Measurements from ENCODE around the gene ANO2.
A peak's percentile ranks its signal among the peaks of the same experiment; 100 is the strongest.
"Not testable (repeated sequence)": the region's sequence is repeated elsewhere in the genome, so short reads cannot be mapped to it uniquely, and the experiment has no call there.

ANO2 gene

DNA sequence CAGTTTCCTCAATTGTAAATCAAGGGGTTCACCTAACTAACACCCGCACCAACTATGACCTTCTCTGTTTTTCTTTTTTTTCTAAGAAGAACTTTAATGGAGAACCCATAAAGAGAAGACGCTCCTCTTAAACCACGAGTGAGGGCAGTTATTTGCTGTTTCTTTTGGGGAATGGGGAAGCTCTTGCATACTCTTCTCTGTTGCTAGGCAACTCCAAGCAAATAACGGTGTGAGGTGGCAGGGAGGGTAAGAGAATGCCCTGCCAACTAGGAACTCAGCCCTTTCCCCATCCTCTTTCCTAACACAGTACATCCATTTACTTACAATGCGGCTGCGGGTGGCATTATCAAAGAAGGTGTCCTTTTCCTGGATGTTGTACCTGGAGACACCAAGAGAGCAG lies 114.9 kb downstream of the ANO2 start:
- DNase-seq (ENCODE audit: low read depth in 2 of 3, low spot score in 1 of 3), result no peak

DNA sequence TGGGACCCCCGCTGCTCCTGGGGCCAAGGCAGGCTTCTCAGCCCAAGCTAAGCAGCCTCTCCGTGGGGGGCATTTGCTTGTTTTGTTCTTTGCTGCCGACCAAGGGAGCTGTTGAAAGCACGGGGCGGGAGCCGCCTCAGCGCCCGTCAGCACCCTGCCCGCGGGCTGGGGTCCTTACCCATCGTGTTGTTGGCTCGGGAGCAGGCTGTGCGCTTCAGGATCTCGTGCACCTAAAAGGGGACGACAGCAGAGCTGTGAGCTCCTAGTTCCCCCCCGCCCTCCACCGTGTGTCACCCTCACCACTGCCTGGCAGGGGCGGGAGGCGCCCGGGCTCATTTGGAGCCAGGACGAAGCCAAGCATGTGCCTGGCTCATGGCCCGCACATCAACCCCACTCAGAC lies 117.5 kb downstream of the ANO2 start:
- DNase-seq (ENCODE audit: low read depth in 2 of 3, low spot score in 1 of 3), result no peak

DNA sequence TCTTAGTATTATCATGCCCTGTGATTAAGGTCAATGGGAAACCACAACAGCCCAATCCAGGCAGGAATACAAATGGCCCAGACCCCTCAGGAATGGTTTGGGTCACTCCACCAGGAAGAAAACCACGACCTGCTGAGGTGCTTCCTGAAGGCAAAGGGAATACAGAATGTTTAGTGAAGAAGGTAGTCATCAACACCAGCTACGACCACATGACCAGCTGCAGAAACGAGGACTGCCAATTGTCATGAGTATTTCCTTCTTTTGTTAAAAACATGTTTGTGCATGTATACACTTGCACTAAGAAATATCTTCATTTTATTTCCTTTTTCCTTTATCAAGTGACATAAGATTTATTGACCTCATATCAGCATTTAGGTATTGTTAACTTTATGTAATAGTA lies 119.3 kb downstream of the ANO2 start:
- DNase-seq (ENCODE audit: low read depth in 2 of 3, low spot score in 1 of 3), result not testable (repeated sequence)

DNA sequence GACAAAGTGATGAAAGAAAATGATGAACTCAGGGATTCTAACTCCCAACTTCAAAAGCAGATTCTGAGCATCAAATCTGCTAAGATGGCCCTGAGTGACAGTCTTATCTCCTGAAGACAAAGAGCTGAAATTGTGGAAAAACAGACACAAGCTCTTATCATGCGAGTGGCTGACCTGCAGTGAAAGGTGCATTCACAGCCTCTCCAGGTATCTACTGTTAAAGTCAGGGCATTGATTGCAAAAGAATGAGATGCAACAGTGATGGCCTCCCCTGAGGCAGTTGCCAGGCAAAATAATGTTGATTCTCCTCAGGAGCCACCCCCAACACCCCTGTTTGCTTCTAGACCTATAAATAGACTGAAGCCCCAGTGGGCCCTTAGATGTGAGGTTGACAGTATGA lies 126.2 kb downstream of the ANO2 start:
- not testable (repeated sequence) for DNase-seq (ENCODE audit: low read depth in 2 of 3, low spot score in 1 of 3)

DNA sequence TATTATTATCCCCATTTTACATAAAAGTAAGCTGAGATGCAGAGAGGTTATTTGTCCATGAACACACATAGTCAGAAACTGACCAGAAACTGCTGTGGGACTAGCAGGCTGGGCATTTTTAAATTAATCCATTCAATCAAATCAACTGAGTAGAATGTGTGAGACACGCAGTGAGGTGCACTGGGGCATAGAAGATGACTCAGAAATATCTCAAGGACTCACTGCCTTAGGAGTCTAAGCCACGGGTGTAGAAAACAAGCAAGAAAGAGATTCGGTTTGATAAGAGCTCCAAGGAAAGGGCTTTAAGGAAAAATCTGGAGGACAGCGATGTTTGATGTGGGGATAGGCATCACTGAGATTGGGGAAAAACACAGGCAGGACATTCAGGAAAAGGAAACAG lies 127.8 kb downstream of the ANO2 start:
- no peak for DNase-seq (ENCODE audit: low read depth in 2 of 3, low spot score in 1 of 3)

DNA sequence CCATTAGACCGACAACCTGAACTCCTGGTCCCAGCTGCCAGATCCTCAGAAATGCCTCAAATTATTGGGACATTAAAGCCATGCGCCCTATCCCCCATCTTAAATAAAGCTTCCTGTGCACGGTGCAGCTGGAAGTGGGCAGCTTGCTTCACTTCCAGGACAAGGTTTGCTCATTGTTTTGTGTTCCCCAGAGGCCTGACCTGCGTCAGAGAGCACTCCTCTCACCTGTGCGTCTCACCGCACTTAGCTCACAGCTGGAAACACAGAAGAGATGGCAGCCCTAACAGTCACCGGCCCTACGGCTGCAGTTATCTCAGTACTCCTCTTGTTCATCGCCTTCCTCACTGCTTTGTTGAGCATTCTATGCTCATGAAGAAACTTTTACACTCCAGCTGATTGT lies 135.5 kb downstream of the ANO2 start:
- DNase-seq (ENCODE audit: low read depth in 2 of 3, low spot score in 1 of 3), result no peak

DNA sequence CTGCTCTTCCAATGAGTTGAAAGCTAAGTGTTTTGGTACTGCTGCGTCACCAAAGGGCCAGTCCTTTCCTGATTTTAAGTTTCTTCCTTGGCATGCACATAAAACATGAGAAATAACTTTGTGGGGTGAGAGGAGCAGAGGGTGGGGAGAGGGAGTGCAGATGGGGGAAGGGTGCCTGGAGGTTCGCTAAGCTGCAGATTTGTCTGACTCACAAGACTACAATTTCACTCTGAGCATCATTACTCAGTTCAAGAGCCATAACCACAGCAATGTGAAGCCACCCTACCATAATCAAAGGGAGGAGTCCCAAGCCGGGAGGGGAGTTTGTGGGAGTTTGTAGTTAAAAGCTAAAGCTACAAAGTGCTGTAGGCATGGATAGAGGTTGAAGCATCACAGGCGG lies 136.1 kb downstream of the ANO2 start:
- DNase-seq (ENCODE audit: low read depth in 2 of 3, low spot score in 1 of 3), result no peak

DNA sequence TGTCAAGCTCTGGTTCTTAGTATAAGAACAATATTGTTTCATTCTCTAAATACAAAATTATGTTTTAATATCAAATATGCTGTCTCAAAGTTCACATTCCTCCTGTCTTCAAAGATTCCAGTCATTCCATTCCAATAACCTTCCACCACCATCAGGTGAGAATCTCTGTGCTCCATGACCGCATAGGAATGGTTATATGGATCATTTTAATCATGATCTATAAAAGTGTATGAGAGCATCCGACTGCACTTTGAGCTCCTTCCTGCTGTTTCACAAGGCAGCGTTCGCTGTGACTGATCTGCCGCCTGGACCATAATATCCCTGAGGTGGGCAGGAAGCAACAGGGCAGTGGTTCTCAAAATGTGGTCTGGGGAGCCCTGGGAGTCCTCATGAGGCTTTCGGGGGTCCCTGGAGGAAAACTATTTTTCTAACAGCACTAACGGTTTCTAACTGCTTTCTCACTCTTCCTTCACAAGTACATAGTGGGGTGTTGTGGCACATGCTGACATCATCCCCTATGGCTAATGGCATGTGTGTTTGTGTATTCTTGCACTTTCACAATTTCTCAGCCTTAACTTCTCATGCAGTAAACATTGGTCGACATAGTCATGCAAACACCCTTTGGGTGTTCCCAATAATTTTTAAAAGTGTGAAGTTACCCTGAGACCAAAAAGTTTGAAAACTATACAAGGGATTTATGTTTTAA lies 137.4 kb downstream of the ANO2 start:
- no peak for DNase-seq (ENCODE audit: low read depth in 2 of 3, low spot score in 1 of 3)

DNA sequence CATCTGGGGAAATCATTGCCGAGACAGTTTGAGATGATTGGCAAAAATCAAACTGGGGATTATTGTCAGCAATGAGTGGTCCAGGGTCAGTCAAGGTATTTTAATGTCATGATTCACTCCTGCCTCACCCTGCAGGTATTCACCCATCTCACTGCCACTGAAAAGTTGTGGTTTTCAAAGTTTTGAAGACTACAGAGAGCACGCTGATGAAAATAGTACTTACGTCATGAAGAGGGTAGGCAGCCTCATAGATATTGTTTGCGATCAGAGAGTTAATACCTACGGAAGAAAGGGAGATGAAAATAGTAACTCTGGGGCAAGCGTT lies 138.0 kb downstream of the ANO2 start:
- DNase-seq (ENCODE audit: low read depth in 2 of 3, low spot score in 1 of 3), result no peak

DNA sequence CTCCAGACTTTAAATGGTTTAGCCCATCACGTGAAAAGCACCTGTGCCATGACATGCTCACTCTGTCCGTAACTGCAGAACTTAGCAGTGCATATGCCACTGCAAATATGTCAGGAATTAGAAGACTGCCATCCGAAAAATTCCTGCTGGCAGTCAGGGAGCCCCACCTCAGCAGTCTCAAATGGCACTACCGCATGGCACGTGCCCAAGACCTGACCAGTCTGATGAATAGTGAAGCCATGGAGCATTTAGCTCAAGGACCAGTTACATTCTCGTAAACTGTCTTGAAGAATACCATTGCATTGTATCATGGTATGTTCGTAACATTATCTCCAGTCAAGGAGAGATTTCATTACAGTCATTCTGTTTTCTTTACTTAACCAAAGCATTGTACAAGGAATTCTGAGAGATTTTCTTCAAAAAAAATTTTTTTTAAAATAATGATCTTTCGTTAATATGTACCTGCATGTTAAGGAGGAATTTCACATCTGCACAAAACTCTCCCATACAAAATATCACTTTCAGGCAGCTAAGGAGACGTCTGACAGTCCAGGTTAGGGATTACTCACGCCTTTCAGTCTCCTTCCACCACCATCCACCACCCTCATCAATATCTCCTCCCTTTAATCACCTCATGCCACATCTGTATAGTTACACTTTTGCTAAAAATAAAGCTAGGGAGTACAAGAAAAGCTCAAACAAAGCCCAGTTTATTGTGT lies 138.5 kb downstream of the ANO2 start:
- no peak for DNase-seq (ENCODE audit: low read depth in 2 of 3, low spot score in 1 of 3)

DNA sequence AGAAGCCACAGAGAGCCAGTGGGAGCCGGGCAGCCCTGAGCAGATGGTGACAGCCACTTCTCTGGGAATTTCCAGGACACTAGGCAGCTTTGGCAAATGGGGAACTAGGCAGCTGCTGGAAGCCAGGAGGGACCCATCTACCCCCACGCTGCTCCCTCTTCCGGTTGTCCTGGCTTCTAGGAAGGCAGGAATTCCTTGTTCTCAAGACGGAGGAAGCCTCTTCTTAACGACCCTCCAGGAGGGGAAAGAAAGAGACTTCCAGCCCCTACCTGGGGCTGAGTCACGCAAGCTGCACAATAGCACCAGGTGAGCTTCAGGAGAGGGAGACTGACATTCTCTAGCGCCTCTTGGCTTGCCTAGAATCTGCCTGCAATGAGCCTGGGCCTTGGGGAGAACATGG lies 141.5 kb downstream of the ANO2 start:
- no peak for DNase-seq (ENCODE audit: low read depth in 2 of 3, low spot score in 1 of 3)

DNA sequence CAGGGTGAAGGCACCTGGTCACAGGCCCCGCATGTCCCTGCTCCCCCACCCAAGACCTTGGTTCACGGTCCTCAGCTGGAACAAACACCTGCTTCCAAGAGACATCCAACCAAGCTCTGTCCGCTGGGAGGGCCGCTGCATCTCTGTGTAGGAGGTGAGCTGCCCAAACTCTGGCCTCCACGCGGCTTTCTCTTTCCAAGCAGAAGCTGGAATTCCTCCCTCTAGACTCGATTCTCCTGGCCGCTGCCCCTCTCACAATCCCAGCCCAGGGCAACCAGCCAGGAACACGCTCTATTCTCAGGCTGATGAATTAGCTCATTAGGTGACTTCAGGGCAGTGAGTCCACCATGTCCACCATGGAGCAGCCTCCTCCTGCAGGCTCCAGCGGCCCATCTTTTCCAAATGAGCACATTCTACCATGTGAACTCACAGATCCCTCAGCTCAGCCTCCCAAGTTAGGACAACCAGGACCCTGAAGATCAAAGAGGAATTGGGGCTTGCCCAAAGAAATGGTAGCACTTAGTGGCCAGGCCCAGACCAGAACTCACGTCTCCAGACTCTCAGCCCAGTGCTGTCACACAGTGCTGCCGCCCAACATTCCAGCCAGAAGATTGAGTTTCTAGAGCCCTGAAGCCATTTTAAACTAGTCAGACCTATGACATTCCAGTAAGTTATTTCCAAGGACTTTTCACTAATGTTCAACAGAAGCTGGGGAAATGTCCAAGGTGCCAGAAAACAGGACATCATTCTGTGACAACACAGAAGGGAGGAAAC lies 146.6 kb downstream of the ANO2 start:
- no peak for DNase-seq (ENCODE audit: low read depth in 2 of 3, low spot score in 1 of 3)

DNA sequence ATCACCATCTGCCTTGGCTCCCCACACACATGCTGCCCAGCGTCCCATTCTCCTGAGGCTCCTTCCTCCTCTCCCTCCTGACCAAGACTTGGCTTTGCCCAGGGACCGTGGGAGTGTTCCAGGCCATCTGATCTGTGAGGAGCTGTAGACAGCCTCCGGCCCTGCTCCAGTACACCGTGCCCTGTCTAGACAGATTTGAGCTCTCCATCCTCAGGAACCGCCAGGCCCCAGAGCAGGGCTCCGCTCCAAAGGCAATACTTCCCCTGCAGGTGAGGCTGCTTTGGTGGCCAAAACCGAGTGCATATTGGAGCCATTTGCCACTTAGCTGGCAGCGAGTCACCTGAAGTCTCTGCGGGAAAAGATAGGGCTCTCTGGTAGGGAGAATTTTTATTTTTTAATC lies 147.4 kb downstream of the ANO2 start:
- DNase-seq (ENCODE audit: low read depth in 2 of 3, low spot score in 1 of 3), result no peak

DNA sequence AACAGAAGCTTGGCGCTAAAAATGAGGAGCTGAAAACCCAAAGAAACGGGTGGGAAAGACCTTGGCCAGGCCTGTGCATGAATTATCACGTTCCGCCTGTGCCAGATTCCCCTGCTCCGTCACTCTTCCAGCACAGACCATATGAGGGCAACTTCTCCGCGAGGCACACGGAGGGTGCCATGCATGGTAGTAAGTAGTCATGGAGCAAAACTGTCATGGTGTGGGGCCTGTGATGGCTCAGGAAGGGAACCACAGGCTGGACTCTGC lies 148.2 kb downstream of the ANO2 start:
- DNase-seq (ENCODE audit: low read depth in 2 of 3, low spot score in 1 of 3), result no peak

DNA sequence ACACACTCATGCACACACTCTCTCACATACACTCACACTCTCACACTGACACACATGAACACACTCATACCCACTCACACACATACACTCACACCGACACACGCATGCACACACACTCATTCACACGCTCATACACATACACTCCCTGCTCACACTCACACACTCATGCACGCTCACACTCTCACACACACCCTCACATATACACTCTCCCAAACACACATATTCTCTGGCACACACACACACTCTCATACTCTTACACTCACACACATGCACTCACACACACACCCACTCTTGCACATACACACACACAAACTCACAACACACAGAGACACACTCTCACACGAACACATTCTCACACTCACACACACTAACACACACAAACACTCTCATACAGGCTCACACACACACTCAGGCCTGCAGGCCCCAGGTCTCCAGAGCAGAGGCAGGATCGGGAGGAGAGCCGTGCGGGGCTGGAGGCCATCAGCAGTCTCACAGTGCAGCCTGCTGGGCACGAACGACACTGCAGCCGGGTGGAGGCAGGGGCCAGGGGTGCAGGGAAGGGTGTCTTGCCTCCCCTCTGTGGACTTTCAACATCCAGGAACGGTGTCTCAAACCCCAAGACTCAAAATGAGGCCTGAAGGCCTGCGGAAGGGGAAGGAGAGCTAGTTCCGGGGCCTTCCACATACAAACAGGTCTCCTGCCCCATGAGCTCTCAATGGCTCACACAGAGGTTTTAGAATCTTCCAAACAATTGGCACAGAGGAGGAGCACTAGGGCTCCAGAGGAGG lies 148.7 kb downstream of the ANO2 start:
- peak in 2 of 3 donors; percentile 2 to 8 for DNase-seq (ENCODE audit: low read depth in 2 of 3, low spot score in 1 of 3)

DNA sequence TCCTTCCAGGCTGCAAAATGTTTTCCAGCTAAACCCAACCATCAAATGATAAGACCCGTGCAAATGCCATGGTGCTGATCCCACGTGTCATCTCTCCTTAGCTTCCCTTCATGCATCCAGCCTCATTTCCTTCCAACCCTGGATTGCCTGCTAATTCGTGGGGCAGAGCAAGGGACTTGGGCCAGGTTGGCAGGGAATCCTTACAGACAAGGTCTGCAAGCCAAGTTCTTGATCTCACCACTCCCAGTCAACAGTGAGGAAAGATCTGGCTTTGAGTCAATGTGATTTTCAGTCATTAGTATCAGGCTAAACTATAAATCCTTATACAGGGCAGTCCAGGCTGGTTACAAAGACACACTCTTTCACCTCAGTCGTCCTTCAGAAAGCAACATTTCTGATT lies 150.9 kb downstream of the ANO2 start:
- DNase-seq (ENCODE audit: low read depth in 2 of 3, low spot score in 1 of 3), result no peak

DNA sequence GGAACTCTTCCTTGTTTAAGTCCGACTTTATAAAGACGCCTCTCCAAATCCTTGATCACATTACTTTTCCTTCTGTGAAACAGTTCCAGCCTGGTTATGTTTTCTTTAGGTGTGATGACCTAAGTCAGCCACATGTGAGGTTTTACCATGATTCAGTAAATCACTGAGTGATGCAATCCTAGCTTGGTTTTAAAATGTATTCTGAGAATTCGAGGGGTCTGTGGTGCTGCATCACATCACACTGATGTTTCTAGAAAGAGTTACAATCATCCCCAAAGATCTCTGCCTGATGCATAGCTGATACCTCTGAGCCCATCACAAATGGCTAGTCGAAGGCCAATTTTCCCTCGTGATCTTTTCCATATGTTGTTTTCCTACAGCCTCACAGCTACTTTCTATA lies 152.7 kb downstream of the ANO2 start:
- DNase-seq (ENCODE audit: low read depth in 2 of 3, low spot score in 1 of 3), result no peak

DNA sequence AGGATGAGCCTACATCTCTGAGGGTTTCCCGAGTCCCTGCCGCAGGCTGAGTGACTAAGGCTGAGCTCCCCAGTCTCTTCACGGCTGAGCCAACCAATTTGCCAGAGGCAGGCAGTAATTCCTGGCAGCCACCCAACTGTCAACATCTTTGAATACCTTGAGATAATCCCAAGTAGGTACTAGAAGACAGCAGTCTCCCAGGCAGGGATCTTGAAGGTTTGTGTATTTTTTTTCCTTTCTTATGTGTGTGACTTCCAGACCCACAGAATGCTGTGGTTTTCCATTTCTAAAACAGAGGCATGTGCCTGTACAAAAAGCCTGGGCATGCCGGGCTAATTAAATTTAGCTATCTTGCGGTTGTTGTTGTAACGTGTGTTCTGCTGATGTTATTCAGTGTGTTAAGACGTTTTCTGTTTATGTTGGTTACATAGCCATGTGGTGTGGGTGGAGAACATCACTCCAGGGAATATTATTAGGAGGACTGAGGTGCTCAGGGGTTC lies 155.5 kb downstream of the ANO2 start:
- no peak for DNase-seq (ENCODE audit: low read depth in 2 of 3, low spot score in 1 of 3)

DNA sequence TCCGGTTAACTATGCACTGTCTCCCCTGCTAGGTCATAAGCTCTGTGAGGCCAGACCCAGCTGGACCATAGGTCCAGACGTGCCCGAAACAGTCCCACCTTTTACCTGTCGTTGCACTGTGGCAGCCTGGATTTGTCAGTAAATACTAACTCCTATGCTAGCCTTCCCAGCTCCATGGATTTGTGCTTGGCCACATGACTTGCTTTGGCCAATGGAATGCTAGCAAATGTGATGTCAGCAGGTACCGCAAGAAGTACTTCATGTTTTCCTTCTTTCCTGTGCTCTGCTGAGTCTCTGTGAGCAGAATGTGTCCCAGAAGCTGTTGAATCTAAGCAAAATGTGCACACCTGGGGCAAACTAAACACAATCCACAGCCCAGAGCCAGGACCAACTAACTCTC lies 157.2 kb downstream of the ANO2 start:
- no peak for DNase-seq (ENCODE audit: low read depth in 2 of 3, low spot score in 1 of 3)

DNA sequence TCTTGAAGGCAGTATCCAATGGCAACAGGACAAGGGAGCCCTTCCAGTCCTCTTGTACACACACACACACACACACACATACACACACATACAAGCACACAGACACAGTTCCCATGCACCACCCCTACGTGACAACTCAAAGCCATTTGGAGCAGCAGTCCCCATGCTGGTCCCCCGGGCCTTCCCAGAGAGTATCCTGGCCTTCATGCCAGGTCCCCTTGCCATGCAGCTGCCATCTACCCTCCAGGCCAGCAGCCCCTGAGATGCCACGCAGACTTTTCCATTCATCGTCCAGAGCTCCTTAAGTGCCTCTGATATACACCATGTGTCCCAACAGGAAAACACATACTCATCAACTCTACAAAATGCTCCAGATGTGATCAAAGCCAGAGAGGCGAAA lies 159.5 kb downstream of the ANO2 start:
- DNase-seq (ENCODE audit: low read depth in 2 of 3, low spot score in 1 of 3), result no peak

DNA sequence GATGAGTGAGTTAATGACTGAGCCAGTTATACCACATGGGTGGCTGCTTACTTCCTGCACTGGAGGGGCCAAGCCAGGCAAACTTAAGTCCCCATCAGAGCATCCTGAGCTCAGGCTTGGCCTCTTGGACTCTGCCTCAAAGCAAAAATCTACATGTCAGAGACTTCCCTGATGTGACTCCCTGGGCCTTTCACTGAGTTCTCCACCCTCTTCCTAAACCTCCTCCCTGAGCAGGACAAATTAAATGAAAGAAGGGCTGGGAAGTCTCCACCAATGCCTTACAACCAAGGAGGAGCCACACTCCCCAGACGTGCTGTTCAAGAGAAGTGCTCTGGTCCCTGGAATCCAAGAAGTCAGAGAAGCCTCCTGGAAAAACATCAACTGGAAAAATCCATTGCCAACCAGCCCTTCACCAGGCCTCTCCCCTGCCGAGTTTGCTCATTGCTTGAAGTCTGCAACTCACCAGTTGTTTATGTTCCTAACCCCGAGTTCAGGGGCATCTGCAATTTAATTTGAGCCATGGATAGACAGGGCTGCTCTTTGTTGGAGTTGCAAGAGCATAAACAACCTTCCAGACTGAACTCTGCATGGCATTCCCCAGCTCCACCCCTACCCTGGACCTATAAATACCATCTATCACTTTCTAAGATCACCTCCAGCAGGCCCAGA lies 160.5 kb downstream of the ANO2 start:
- DNase-seq (ENCODE audit: low read depth in 2 of 3, low spot score in 1 of 3), result no peak
